ENCODE measurements around the gene P3R3URF.

Gene P3R3URF

GRCh38 chr1:46130121-46130520 is 46.2 kb downstream of the P3R3URF start:
- no peaks in the 10 kb centered on the region for H3K9me2 ChIP-seq (replicated peaks; ENCODE audit: insufficient read depth, low read length)
- H3K9ac ChIP-seq (ENCODE audit: low read length) = peak overlapping the region; percentile 43; the same call in 1 of the 2 replicates
- no peak overlapping the region for H3K27ac ChIP-seq (ENCODE audit: low read depth, low read length)
- H3K27me3 ChIP-seq (ENCODE audit: low read length) = no peaks in the 10 kb centered on the region
- H3K4me3 ChIP-seq (ENCODE audit: insufficient read depth, low read length, poor library complexity, severe bottlenecking) = peak overlapping the region; percentile 99
- peaks cover 20% of the 10 kb centered on the region; the same call in 1 of the 2 replicates for H3F3A ChIP-seq (ENCODE audit: insufficient read depth)
- TF ChIP-seq EZH2phosphoT487 (conservative IDR thresholded peaks at IDR 0.05; ENCODE audit: low read length) = no peak
- H4K20me1 ChIP-seq (ENCODE audit: low read depth, low read length) = 0 out of 2 replicates have a peak, but pooled peaks cover 4% of the 10 kb centered on the region
- no peaks in the 10 kb centered on the region for H3K36me3 ChIP-seq (ENCODE audit: low read length)
- H3K9me3 ChIP-seq (ENCODE audit: insufficient read depth, low read length) = no peaks in the 10 kb centered on the region
- no peak overlapping the region for H2AFZ ChIP-seq (ENCODE audit: low read depth, low read length, severe bottlenecking)
- H3K4me2 ChIP-seq (ENCODE audit: low read depth, low read length, poor library complexity, severe bottlenecking) = peak overlapping the region; percentile 99
- H3K79me2 ChIP-seq (ENCODE audit: insufficient read depth, low read length) = no peaks in the 10 kb centered on the region; the same call in 1 of the 2 replicates

GRCh38 chr1:46128344-46128743 is 47.9 kb downstream of the P3R3URF start:
- 0 out of 2 replicates have a peak, but pooled peaks cover 4% of the 10 kb centered on the region for H4K20me1 ChIP-seq (ENCODE audit: low read depth, low read length)
- H3K79me2 ChIP-seq (ENCODE audit: insufficient read depth, low read length) = no peaks in the 10 kb centered on the region; the same call in 1 of the 2 replicates
- H3F3A ChIP-seq (ENCODE audit: insufficient read depth) = 0 out of 2 replicates have a peak, but pooled peaks cover 9% of the 10 kb centered on the region
- H3K9me3 ChIP-seq (ENCODE audit: insufficient read depth, low read length) = no peaks in the 10 kb centered on the region
- no peaks in the 10 kb centered on the region for H3K27me3 ChIP-seq (ENCODE audit: low read length)
- TF ChIP-seq CTCF (IDR thresholded peaks at IDR 0.05; ENCODE audit: insufficient read depth, low read length, poor library complexity, severe bottlenecking) = no peak
- no peak for TF ChIP-seq EZH2phosphoT487 (conservative IDR thresholded peaks at IDR 0.05; ENCODE audit: low read length)
- no peak overlapping the region for H3K4me2 ChIP-seq (ENCODE audit: low read depth, low read length, poor library complexity, severe bottlenecking)
- H3K36me3 ChIP-seq (ENCODE audit: low read length) = no peaks in the 10 kb centered on the region
- no peaks in the 10 kb centered on the region for H3K9me2 ChIP-seq (replicated peaks; ENCODE audit: insufficient read depth, low read length)
- H2AFZ ChIP-seq (ENCODE audit: low read depth, low read length, severe bottlenecking) = no peak overlapping the region
- H3K9ac ChIP-seq (ENCODE audit: low read length) = no peak overlapping the region
- no peak overlapping the region for H3K27ac ChIP-seq (ENCODE audit: low read depth, low read length)
- no peak overlapping the region for H3K4me3 ChIP-seq (ENCODE audit: insufficient read depth, low read length, poor library complexity, severe bottlenecking)
